Effector memory CD4-positive, alpha-beta T cell (primary cell): ENCODE data around the gene MAGI1.

Experiments used
- DNase-seq, 3 donors: peaks; one replicate each; pipeline ENCODE4 v3.0.0-alpha.2; 2020
- H3K27ac ChIP-seq: 2 replicates; pipeline ENCODE4 v1.7.0; 2013; ENCODE audit warnings: mild to moderate bottlenecking, low read length, moderate library complexity; ENCODE audit not compliant: insufficient read depth, poor library complexity, severe bottlenecking
- H3K27me3 ChIP-seq: replicated peaks from 2 replicates; pipeline ENCODE4 v1.7.0; 2013; ENCODE audit warnings: mild to moderate bottlenecking, low read length; ENCODE audit not compliant: insufficient read depth, control insufficient read depth, poor library complexity, severe bottlenecking
- H3K36me3 ChIP-seq: 2 replicates; pipeline ENCODE4 v1.7.0; 2013; ENCODE audit warnings: mild to moderate bottlenecking, low read length, moderate library complexity; ENCODE audit not compliant: control insufficient read depth, insufficient read depth
- H3K4me1 ChIP-seq: 2 replicates; pipeline ENCODE4 v1.7.0; 2013; ENCODE audit warnings: low read length, mild to moderate bottlenecking; ENCODE audit not compliant: control insufficient read depth, insufficient read depth, poor library complexity, severe bottlenecking
- H3K4me3 ChIP-seq: 2 replicates; pipeline ENCODE4 v1.7.0; 2013; ENCODE audit warnings: low read length, low read depth, mild to moderate bottlenecking; ENCODE audit not compliant: insufficient read depth, poor library complexity, severe bottlenecking
- H3K9me3 ChIP-seq: 2 replicates; pipeline ENCODE4 v1.7.0; 2013; ENCODE audit warnings: mild to moderate bottlenecking, low read length, moderate library complexity; ENCODE audit not compliant: control insufficient read depth

MAGI1 gene

GRCh38 chr3:65741540-65741939 is 297.2 kb downstream of the MAGI1 start:
- Histone ChIP-seq H3K27ac (no peak overlapping the region), H3K36me3 (no peaks in the 10 kb centered on the region), H3K4me3 (no peak overlapping the region), H3K9me3 (no peaks in the 10 kb centered on the region), H3K4me1 (no peaks in the 10 kb centered on the region), H3K27me3 (no peaks in the 10 kb centered on the region)
- no peak for DNase-seq

- Histone ChIP-seq H3K4me3 (no peak overlapping the region), H3K27me3 (no peaks in the 10 kb centered on the region), H3K36me3 (no peaks in the 10 kb centered on the region), H3K9me3 (no peaks in the 10 kb centered on the region), H3K4me1 (no peaks in the 10 kb centered on the region), H3K27ac (no peak overlapping the region)
- DNase-seq, result no peak
Measured at GRCh38 chr3:65739901-65740541, 298.7 kb downstream of the MAGI1 start.

GRCh38 chr3:65734792-65735191 is 303.9 kb downstream of the MAGI1 start:
- Histone ChIP-seq H3K36me3 (no peaks in the 10 kb centered on the region), H3K4me3 (no peak overlapping the region), H3K9me3 (no peaks in the 10 kb centered on the region), H3K4me1 (no peaks in the 10 kb centered on the region), H3K27me3 (no peaks in the 10 kb centered on the region), H3K27ac (no peak overlapping the region)
- no peak for DNase-seq

GRCh38 chr3:65734382-65734781 is 304.3 kb downstream of the MAGI1 start:
- DNase-seq, result no peak
- H3K9me3 ChIP-seq, result no peaks in the 10 kb centered on the region
- no peak overlapping the region for H3K27ac ChIP-seq
- no peaks in the 10 kb centered on the region for H3K4me1 ChIP-seq
- no peaks in the 10 kb centered on the region for H3K27me3 ChIP-seq
- no peaks in the 10 kb centered on the region for H3K36me3 ChIP-seq
- no peak overlapping the region for H3K4me3 ChIP-seq

GRCh38 chr3:65733459-65733858 is 305.3 kb downstream of the MAGI1 start:
- no peaks in the 10 kb centered on the region for H3K27me3 ChIP-seq
- H3K9me3 ChIP-seq, result no peaks in the 10 kb centered on the region
- no peaks in the 10 kb centered on the region for H3K36me3 ChIP-seq
- DNase-seq, result no peak
- H3K27ac ChIP-seq, result no peak overlapping the region
- H3K4me1 ChIP-seq, result no peaks in the 10 kb centered on the region
- no peak overlapping the region for H3K4me3 ChIP-seq

- H3K9me3 ChIP-seq, result no peaks in the 10 kb centered on the region
- DNase-seq, result no peak
- H3K4me3 ChIP-seq, result no peak overlapping the region
- H3K27ac ChIP-seq, result no peak overlapping the region
- H3K4me1 ChIP-seq, result no peaks in the 10 kb centered on the region
- H3K27me3 ChIP-seq, result no peaks in the 10 kb centered on the region
- H3K36me3 ChIP-seq, result no peaks in the 10 kb centered on the region
Measured at GRCh38 chr3:65732051-65732935, 306.4 kb downstream of the MAGI1 start.

GRCh38 chr3:65730449-65730848 is 308.3 kb downstream of the MAGI1 start:
- Histone ChIP-seq H3K4me3 (no peak overlapping the region), H3K36me3 (no peaks in the 10 kb centered on the region), H3K4me1 (no peaks in the 10 kb centered on the region), H3K9me3 (no peaks in the 10 kb centered on the region), H3K27me3 (no peaks in the 10 kb centered on the region), H3K27ac (no peak overlapping the region)
- DNase-seq, result no peak

- H3K27me3 ChIP-seq, result no peaks in the 10 kb centered on the region
- H3K9me3 ChIP-seq, result no peaks in the 10 kb centered on the region
- no peaks in the 10 kb centered on the region for H3K36me3 ChIP-seq
- H3K4me3 ChIP-seq, result no peak overlapping the region
- no peak for DNase-seq
- no peaks in the 10 kb centered on the region for H3K4me1 ChIP-seq
- H3K27ac ChIP-seq, result no peak overlapping the region
Measured at GRCh38 chr3:65729973-65730372, 308.7 kb downstream of the MAGI1 start.

- Histone ChIP-seq H3K36me3 (no peaks in the 10 kb centered on the region), H3K27me3 (no peaks in the 10 kb centered on the region), H3K27ac (no peak overlapping the region), H3K4me3 (no peak overlapping the region), H3K4me1 (no peaks in the 10 kb centered on the region), H3K9me3 (no peaks in the 10 kb centered on the region)
- DNase-seq, result no peak
Measured at GRCh38 chr3:65729555-65729954, 309.2 kb downstream of the MAGI1 start.

- Histone ChIP-seq H3K4me1 (no peaks in the 10 kb centered on the region), H3K4me3 (no peak overlapping the region), H3K9me3 (no peaks in the 10 kb centered on the region), H3K27ac (no peak overlapping the region), H3K36me3 (no peaks in the 10 kb centered on the region), H3K27me3 (no peaks in the 10 kb centered on the region)
- no peak for DNase-seq
Measured at GRCh38 chr3:65728138-65728537, 310.6 kb downstream of the MAGI1 start.
